Measurements from ENCODE around the gene PNMT. TPM values are rescaled to one million over a fixed set of nuclear protein-coding genes. Genes with fewer than 3 reads are reported as not detected.

PNMT gene
- total and polyA plus RNA-seq, 2 experiments from 2014 or later: 51.9 to 204 TPM

DNA sequence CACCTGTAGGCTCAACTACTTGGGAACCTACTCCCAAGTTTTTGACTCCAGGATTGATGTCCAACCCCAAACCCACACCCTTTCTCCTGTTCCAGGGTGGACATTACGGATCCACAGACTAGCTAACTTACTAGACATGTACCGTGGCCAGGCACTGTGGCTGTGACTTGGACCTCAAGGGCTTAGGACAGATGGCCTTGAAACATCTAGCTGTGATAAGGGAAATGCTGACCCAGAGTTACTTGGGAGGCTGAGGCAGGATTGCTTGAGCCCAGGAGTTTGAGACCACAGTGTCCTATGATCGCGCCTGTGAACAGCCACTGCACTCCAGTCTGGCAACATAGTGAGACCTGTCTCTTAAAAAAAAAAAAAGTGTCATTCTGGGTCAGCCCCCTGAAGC, 27.2 kb upstream of the PNMT start:
- TF ChIP-seq EZH2phosphoT487 (IDR thresholded peaks at IDR 0.05; ENCODE audit: low read depth, severe bottlenecking, unreplicated experiment) (no peak), EZH2 (IDR thresholded peaks at IDR 0.05; ENCODE audit: borderline replicate concordance) (no peak)
- TF ChIP-seq, protein P1, sequence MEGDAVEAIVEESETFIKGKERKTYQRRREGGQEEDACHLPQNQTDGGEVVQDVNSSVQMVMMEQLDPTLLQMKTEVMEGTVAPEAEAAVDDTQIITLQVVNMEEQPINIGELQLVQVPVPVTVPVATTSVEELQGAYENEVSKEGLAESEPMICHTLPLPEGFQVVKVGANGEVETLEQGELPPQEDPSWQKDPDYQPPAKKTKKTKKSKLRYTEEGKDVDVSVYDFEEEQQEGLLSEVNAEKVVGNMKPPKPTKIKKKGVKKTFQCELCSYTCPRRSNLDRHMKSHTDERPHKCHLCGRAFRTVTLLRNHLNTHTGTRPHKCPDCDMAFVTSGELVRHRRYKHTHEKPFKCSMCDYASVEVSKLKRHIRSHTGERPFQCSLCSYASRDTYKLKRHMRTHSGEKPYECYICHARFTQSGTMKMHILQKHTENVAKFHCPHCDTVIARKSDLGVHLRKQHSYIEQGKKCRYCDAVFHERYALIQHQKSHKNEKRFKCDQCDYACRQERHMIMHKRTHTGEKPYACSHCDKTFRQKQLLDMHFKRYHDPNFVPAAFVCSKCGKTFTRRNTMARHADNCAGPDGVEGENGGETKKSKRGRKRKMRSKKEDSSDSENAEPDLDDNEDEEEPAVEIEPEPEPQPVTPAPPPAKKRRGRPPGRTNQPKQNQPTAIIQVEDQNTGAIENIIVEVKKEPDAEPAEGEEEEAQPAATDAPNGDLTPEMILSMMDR (IDR thresholded peaks at IDR 0.05; ENCODE audit: poor library complexity): no peak
- peaks cover 87% of the 10 kb centered on the region for H3K79me2 ChIP-seq
- H3K4me1 ChIP-seq (ENCODE audit: insufficient read depth): peaks cover 38% of the 10 kb centered on the region
- WGBS (ENCODE audit: low lambda C conversion rate, missing lambda C conversion rate): 93% methylated on average over 4 of the region's 4 CpGs
- no peak overlapping the region for H3K4me3 ChIP-seq
- H3K27me3 ChIP-seq: no peaks in the 10 kb centered on the region
- no peaks in the 10 kb centered on the region for H3K9me2 ChIP-seq (replicated peaks; ENCODE audit: insufficient read depth)
- H3K27ac ChIP-seq: no peak overlapping the region
- DNase-seq (ENCODE audit: low spot score): no peak
- no peaks in the 10 kb centered on the region for H3K36me3 ChIP-seq (replicated peaks; ENCODE audit: insufficient read depth, low read depth)
- H3K4me2 ChIP-seq: peak overlapping the region; percentile 16
- H4K20me1 ChIP-seq (ENCODE audit: insufficient read depth, poor library complexity, severe bottlenecking): peaks cover 9% of the 10 kb centered on the region
- no peaks in the 10 kb centered on the region for H3K9me3 ChIP-seq (ENCODE audit: low read depth)
- H2AFZ ChIP-seq: no peak overlapping the region

DNA sequence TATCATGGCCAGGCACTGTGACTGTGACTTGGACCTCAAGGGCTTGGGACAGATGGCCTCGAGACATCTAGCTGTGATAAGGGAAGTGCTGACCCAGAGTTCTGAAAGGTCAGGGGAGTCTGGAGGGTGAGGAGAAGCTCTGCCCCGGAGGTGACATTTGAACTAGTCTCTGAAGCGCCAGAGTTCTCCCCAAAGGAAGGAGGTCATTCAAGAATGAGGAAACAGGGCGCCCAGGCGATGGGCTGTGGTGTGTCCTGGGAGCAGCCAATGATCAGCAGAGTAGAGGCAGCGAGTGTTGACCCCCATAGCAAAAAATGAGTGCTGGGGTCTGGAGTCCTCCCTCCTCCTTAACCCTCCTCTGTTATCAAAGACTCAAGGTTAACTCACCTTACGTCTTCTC, 26.4 kb upstream of the PNMT start:
- no peak for DNase-seq (ENCODE audit: low spot score)
- 78% methylated on average over 7 of the region's 7 CpGs for WGBS (ENCODE audit: low lambda C conversion rate, missing lambda C conversion rate)
- Histone ChIP-seq H3K27me3 (no peaks in the 10 kb centered on the region), H4K20me1 (ENCODE audit: insufficient read depth, poor library complexity, severe bottlenecking) (peaks cover 9% of the 10 kb centered on the region), H3K79me2 (peaks cover 95% of the 10 kb centered on the region), H3K4me2 (no peak overlapping the region), H3K4me3 (no peak overlapping the region), H3K9me2 (replicated peaks; ENCODE audit: insufficient read depth) (no peaks in the 10 kb centered on the region), H3K9me3 (ENCODE audit: low read depth) (no peaks in the 10 kb centered on the region), H3K4me1 (ENCODE audit: insufficient read depth) (peaks cover 31% of the 10 kb centered on the region), H2AFZ (no peak overlapping the region), H3K36me3 (replicated peaks; ENCODE audit: insufficient read depth, low read depth) (no peaks in the 10 kb centered on the region), H3K27ac (no peak overlapping the region)
- TF ChIP-seq EZH2phosphoT487 (IDR thresholded peaks at IDR 0.05; ENCODE audit: low read depth, severe bottlenecking, unreplicated experiment) (no peak), EZH2 (IDR thresholded peaks at IDR 0.05; ENCODE audit: borderline replicate concordance) (no peak)
- TF ChIP-seq, protein P1 (IDR thresholded peaks at IDR 0.05; ENCODE audit: poor library complexity): no peak

DNA sequence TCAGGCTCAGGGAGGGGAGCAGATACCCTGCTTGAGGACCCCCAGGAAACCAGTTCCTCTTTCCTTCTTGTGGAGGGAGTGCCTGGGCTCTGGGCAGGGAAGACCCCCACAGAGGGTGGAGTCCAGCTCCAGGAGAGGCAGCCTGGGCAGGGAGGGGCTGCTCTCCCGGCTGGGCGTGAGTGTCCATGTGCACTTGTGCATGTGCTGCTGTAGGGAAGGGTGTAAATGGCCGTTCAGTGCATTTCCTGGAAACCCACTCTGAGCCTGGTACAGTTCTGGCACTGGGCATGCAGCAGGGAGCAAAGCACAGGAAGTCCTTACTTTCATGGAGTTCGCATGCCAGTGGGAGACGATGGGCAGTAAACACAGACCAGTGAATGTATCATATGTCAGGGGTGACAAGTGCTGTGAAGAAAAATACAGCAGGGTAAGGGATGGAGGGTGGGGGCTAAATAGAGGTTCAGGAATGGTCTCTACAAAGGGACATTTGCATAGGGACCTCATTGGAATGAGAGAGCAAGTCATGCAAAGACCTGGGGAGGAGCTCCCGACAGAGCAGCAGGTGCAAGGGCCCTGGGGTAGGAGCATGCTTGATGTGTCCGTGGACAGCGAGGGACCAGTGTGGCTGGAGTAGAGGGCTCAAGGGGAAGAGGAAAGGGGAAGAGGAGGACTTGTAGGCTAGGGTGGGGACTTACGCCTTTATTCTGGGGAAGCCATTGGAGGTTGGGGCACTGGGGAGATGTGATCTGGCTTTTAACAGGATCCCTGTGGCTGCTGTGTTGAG, 25.8 kb upstream of the PNMT start:
- H3K27me3 ChIP-seq: no peaks in the 10 kb centered on the region
- no peak for DNase-seq (ENCODE audit: low spot score)
- H3K4me1 ChIP-seq (ENCODE audit: insufficient read depth): peaks cover 31% of the 10 kb centered on the region
- no peaks in the 10 kb centered on the region for H3K9me3 ChIP-seq (ENCODE audit: low read depth)
- TF ChIP-seq EZH2phosphoT487 (IDR thresholded peaks at IDR 0.05; ENCODE audit: low read depth, severe bottlenecking, unreplicated experiment) (no peak), EZH2 (IDR thresholded peaks at IDR 0.05; ENCODE audit: borderline replicate concordance) (no peak)
- TF ChIP-seq, protein P1 (IDR thresholded peaks at IDR 0.05; ENCODE audit: poor library complexity): no peak
- no peak overlapping the region for H2AFZ ChIP-seq
- H3K27ac ChIP-seq: no peak overlapping the region
- no peak overlapping the region for H3K4me2 ChIP-seq
- H3K4me3 ChIP-seq: no peak overlapping the region
- H4K20me1 ChIP-seq (ENCODE audit: insufficient read depth, poor library complexity, severe bottlenecking): peaks cover 9% of the 10 kb centered on the region
- H3K79me2 ChIP-seq: peaks cover 98% of the 10 kb centered on the region
- H3K36me3 ChIP-seq (replicated peaks; ENCODE audit: insufficient read depth, low read depth): no peaks in the 10 kb centered on the region
- H3K9me2 ChIP-seq (replicated peaks; ENCODE audit: insufficient read depth): no peaks in the 10 kb centered on the region
- WGBS (ENCODE audit: low lambda C conversion rate, missing lambda C conversion rate): 94% methylated on average over 9 of the region's 9 CpGs

All from hepatocyte (in vitro differentiated cells).